ENCODE measurements around the gene FAF2.
"Not testable (repeated sequence)": the region's sequence is repeated elsewhere in the genome, so short reads cannot be mapped to it uniquely, and the experiment has no call there.

The FAF2 gene

DNA sequence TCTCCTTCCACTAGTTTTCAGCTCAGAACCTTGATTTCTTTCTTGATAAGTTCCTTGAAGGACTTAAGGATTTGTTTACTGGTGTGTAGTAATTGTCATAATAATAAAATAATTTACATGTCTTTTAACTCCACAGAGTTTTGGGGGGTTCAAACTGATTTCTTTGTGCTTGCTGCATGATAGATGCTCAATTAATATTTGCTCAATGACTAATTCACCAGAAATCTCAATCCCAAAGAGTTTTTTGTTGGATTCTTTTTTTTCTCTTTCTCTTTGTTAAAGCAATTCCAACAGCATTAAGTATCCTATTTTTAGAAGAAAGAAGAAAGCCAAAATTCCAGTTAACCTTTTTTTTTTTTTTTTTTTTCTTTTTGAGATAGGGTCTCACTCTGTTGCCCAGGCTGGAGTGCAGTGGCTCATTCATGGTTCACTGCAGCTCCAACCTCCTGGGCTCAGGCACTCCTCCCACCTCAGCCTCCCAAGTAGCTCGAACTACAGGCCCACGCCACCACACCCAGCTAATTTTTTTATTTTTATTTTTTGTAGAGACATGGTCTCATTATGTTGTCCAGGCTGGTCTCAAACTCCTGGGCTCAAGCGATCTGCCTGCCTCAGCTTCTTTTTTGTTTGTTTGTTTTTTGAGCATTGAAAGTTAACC, 10.8 kb downstream of the FAF2 start:
- DNase-seq (ENCODE audit: low read depth in 2 of 2): no peak

DNA sequence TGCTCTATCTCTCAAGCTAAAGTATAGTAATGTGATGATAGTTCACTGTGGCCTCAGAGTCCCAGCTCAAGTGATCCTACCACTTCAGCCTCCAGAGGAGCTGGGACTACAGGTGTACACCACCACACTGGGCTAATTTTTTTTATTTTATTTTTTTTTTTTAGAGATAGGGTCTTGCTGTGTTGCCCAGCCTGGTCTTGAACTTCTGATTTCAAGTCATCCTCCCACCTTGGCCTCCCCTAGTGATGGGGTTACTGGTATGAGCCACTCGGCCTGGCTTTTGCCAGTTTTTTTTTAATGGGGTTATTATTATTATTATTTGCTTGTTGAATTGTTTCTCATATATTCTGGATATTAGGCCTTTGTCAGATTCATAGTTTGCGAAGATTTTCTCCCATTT, 13.2 kb downstream of the FAF2 start:
- no peak for DNase-seq (ENCODE audit: low read depth in 2 of 2)

DNA sequence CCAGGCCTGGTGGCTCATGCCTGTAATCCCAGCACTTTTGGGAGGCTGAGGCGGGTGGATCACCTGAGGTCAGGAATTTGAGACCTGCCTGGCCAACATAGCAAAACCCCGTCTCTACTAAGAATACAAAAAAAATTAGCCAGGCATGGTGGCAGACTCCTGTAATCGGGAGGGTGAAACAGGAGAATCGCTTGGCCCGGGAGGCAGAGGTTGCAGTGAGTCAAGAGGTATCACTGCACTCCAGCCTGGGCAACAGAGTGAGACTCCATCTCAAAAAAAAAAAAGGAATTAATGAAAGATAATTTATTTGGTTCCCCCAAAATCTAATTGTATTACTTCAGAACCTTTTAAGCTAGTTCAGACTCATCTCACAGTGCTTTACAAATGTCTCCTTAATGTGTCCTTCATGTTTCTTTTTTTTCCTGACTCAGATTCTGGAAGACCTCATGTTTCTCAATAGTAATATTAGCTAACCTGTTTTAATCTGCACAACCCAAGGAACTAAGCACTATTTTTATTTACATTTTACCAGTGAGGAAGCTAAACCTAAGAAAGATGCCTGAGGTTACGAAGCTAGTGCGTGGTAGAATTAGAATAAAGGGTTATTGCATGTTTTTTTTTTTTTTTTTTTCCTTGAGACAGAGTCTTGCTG, 15.1 kb downstream of the FAF2 start:
- DNase-seq (ENCODE audit: low read depth in 2 of 2): no peak

DNA sequence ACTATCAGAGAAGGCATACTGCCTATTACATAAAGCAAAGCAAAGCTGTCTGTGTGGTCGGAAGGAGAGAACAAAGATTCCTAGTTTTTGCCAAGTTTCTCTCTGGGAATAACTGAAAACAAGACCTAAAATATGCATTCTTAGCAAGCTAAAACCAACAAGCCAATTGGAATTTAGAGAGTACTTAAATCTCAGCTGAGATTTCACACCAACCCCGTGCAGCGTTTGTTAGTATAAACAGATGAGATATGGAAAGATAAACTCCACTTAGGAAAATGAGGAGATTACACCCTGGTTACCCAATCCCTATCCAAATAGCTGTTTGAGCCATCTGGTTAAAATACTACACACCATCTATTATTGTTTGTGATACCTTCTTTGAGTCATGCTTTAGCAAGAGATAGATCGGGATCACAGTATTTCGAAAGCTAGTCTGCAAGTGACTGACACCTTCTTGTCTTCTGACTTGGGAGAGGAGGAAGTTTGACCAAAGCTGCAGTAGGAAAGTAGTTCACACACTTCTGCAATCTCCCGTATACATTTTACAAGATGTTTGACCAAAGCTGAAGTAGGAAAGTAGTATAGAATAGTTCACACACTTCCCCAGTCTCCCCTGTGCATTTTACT, 18.2 kb downstream of the FAF2 start:
- no peak for DNase-seq (ENCODE audit: low read depth in 2 of 2)

DNA sequence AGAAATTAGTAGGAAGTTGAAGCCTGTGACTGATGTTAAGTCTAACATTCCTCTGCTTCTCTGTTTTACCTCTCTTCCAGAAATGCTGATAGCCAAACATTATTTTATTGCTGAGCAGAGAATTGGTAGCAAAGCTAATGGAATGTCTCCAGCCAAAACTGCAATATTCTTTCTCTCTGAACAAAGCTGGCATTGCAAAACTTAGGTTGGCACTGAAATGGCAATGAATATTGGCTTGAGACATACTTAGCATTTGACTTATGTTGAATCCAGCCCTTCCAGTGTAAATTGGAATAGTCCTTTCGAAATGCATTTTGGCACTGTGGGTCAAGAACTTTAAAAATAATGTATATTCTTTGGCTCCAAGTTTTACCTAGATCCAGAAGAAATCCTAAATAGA, 21.1 kb downstream of the FAF2 start:
- DNase-seq (ENCODE audit: low read depth in 2 of 2): no peak

DNA sequence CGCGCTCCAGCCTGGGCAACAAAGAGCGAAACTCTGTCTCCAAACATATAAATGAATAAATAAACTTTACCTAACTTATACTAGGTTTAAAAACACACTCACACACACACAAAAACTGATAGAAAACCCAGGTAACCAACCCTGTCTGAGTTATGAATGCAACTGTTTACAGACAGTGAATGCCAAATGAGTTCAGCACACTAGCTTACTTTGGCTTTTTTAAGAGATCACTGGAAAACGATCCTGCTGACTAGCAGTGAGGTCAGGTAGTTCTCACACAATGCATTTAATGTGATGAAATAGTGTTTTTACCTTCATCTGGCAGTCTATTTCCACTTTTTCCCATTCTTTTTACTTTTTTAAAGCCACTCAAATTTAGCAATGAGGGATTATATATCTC, 22.4 kb downstream of the FAF2 start:
- no peak for DNase-seq (ENCODE audit: low read depth in 2 of 2)

DNA sequence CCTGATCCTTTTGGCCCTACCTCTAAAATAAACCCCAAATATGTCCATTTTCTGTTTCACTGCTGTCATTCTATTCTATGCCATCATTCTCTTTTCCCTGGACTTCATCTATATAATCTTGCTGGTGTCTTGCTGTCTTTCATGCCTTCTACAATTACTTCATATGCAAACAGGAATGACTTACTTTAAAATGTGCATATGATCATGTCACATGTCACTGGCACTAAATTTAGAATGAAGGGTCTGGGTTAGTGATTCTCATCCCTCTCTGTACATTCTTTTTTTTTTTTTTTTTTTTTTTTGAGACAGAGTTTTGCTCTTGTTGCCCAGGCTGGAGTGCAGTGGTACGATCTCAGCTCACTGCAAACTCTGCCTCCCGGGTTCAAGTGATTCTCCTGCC, 22.9 kb downstream of the FAF2 start:
- no peak for DNase-seq (ENCODE audit: low read depth in 2 of 2)

DNA sequence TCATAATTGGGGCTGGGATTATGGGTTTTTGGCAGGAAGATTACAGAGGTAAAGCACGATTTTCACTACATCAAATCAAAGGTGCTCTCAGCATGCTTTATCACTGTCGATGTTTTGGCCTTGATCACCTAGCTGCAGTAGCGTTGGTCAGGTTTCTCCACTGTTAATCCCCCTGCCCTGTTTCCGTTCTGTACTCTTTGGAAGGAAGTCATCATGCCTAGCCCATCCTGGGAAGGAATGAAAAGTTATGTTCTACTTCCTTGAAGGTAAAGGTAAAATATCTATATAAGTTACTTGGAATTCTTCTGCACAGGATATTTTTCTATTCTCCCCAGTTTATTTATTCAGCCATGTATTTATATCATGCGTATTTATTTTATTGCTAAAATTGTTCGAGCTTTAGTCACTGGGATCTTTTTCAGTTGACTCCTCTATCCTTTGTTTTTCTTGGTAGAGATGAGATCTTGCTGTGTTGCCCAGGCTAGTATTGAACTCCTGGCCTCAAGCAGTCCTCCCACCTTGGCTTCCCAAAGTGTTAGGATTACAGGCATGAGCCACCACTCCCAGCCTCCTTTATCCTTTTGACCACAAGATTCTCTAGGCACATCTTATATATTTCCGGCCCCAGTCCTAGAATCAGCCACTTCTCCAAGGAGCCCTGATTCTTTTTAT, 25.3 kb downstream of the FAF2 start:
- no peak for DNase-seq (ENCODE audit: low read depth in 2 of 2)

DNA sequence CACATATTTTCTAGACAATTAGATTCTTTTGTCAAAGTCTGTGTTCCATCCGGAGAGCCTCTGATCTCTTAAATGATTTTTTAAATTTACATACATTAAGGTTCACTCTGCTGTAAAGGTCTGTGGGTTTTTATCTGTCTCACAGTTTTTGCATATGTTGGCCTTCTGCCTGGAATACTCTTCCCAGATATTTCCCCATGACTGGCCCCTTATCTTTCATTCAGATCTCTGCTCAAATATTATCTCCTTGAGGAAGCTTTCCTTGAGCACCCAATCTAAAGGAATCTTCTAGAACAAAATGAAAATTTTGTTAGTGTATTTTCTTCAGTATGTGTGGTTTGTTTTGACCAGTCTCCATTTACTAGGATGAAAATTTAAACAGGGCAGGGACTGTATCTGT, 26.3 kb downstream of the FAF2 start:
- no peak for DNase-seq (ENCODE audit: low read depth in 2 of 2)

DNA sequence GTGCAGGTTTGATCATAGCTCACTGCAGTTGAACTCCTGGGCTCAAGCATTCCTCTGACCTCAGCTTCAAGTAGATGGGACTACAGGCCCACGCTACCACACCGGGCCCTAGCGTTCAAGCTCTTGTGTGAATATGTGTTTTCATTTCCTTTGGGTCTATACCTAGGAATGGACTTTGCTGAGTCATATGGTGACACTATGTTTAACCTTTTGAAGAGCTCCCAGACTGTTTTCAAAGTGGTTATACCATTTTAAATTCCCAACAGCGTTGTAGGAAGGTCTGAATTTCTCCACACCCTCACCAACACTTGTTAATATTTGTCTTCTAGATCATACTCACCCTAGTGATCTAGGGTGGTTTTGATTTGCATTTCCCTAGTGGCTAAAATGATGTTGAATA, 33.5 kb downstream of the FAF2 start:
- no peak for DNase-seq (ENCODE audit: low read depth in 2 of 2)

DNA sequence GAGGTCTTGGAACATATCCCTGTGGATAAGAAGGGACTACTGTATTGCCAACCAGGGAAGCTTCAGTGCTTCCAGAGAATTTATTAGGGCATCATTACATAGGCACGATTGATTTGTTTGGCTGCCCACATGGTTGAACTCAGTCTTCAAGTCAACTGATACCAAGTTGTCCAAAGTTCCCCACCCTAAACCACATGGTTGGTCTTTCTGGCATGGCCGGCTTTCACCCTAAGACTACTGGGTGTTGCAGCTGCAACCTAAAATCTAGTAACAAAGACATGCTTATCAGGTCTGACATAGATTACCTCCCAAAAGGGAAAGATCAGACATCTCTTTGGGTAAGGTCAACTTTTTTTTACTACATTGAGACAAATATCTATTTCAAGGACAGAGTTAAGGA, 37.0 kb downstream of the FAF2 start:
- no peak for DNase-seq (ENCODE audit: low read depth in 2 of 2)

DNA sequence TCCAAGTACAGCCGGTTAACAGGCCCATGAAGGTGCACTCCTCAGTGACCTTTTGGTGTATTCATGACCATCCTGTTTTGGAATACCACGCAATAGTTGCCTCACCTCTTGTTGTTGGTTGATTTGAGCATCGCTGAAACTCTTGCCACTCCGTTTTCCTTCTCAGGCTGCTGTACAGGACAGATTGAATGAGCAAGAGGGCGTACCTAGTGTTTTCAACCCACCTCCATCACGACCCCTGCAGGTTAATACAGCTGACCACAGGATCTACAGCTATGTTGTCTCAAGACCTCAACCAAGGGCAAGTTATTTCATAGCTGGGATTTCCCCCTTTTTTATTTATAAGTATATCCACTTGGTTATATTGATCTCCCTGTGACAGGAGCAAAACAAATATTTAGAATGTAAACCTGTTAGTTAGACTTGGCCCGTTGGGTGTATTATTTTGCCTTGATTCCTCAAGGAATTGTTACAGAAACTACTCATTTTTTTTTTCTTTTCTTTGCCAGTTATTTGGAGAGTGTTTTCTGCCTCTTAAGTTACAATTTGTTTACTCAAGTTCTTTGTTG, 38.1 kb downstream of the FAF2 start:
- no peak for DNase-seq (ENCODE audit: low read depth in 2 of 2)

DNA sequence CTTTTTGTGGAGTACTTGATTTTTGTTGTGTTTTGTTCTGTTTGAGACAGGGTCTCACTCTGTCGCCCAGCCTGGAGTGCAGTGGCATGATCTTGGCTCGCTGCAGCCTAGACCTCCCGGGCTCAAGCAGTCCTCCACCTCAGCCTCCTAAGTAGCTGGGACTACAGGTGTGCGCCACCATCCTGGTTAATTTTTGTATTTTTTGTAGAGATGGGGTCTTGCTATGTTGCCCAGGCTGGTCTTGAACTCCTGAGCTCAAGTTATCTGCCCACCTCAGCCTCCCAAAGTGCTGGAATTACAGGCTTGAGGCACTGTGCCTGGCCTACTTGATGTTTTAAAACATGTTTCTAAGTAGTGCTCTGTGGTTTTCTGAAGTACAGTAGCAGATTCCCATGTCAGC, 39.0 kb downstream of the FAF2 start:
- DNase-seq (ENCODE audit: low read depth in 2 of 2): not testable (repeated sequence)

DNA sequence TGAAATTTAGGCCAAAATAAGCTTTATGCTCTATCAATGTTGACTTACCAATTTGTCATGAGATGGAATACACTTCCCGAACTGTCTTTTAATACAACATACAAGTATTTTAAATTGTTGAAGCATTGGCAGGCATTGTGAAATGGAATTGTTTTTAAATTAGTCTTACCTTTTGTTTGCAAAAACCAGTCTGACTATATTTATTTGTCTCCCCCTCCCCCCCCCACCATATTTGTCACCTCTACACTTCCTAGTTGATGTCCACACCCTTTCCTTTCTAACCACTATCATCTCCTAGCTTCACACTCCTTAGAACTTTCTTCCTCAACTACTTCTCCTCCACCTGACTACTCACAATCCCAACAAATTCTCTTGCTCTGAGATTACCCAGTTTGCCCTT, 40.9 kb downstream of the FAF2 start:
- no peak for DNase-seq (ENCODE audit: low read depth in 2 of 2)

DNA sequence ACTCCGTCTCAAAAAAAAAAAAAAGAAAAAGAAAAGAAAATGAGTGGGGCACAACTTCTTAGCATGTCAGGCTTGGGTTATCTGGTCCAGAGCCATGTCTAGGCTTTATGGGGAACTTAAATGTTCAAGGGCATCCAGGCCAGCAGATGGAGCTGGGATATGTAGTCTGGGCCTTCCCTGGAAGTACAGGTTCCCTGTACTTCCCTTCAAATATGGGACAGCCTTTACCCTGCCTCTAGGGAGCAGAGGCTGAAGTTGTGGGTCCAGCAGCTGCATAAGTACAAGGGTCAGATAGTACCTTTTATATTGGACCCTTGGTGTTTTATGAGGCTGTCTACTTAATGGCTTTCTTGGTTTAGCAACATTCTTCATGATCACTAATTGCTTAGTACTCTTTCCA, 42.1 kb downstream of the FAF2 start:
- DNase-seq (ENCODE audit: low read depth in 2 of 2): no peak

DNA sequence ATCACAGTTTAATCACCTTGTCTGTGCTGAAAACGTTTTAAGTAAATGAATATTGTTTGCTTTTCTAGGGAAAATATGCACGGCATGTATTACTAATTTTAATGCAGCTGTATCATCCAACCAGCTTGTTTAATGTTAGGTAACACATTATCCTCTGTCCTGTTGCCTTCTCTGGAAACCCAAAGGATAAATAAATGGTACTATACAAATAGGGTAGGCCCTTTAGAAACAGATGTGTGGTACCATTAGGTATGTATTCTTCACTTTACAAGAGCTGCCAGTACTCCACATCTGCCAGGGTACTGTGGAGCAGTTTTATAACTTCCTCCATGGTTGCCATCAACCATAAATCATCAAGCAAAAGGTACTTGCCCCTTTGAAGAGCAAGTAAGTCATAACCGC, 42.9 kb downstream of the FAF2 start:
- DNase-seq (ENCODE audit: low read depth in 2 of 2): no peak

DNA sequence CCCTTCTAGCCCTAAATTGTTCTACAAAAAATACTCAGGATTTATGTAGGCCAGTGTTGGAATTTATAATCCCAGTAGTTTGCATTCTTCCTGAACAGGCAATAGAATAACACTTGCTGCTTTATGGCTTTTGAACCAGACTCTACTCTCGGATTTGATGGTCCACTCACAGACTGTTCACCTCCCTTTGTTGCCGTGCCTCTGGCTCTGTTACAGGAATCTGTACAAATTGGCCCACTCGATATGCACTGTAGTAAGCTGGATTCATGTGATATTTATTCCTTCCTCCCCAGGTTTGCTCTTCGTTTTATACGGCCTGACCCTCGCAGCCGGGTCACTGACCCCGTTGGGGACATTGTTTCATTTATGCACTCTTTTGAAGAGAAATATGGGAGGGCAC, 43.7 kb downstream of the FAF2 start:
- DNase-seq (ENCODE audit: low read depth in 2 of 2): no peak

DNA sequence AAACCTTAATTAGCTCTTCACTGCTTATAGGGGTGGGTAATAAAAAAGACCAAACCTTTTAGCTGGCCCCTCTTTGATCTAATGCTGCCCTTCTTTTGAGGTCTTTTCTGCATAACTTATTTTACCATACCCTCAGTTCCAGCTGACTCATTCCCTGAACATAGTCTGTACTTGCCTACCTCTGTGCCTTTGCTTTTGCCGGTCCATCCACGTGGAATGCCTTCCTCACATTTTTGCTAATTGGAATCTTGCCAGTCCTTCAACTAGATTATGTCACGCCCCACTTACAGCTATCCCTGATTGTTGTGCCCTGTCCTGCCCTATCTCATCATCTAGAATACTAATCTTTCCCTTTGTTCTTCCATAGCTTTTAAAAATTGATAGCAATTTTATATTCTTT, 44.2 kb downstream of the FAF2 start:
- DNase-seq (ENCODE audit: low read depth in 2 of 2): no peak

DNA sequence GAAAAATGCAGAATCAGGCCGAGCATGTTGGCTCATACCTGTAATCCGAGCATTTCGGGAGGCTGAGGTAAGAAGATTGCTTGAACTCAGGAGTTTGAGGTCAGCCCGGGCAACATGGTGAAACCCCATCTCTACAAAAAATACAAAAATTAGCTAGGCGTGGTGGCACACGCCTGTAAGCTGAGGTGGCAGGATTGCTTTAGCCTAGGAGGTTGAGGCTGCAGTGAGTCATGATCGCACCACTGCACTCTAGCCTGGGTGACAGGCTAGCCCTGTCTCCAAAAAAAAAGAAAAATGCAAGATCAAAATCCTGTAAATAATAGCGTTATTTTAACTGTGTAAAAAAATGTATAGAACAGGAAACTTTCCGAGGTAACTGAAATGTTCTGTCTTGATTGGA, 49.7 kb downstream of the FAF2 start:
- DNase-seq (ENCODE audit: low read depth in 2 of 2): no peak

DNA sequence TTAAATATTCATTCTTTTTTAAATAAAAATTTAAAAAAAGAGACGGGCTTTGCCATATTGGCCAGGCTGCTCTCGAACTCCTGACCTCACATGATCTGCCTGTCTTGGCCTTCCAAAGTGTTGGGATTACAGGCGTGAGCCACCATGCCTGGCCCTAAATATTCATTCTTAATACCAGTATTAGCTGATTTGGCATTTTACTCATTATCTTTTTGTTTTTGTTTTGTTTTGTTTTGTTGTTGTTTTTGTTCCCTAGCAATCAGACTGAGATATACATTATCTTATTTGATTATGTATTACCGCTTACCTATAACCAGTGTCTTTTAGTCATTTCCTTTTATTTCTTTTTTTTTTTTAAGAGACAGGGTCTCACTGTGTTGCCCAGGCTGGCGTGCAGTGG, 51.1 kb downstream of the FAF2 start:
- no peak for DNase-seq (ENCODE audit: low read depth in 2 of 2)

DNA sequence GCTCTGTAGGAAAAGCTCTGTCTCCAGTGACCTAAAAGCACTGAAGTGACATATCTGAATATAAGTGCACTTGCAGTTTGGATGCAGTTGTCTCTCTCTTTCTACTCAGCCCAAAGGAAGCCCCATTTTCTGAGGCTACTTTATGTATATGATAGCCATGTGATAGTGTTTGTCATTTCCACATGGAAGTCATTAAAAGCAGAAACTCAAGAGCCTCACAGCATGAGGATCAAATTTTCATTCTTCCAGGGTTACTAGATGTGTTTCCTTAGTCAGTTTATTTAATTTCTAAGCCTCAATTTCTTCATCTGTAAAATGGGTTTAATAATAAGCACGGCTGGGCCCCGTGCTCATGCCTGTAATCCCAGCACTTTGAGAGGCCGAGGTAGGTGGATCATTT, 52.3 kb downstream of the FAF2 start:
- DNase-seq (ENCODE audit: low read depth in 2 of 2): no peak

DNA sequence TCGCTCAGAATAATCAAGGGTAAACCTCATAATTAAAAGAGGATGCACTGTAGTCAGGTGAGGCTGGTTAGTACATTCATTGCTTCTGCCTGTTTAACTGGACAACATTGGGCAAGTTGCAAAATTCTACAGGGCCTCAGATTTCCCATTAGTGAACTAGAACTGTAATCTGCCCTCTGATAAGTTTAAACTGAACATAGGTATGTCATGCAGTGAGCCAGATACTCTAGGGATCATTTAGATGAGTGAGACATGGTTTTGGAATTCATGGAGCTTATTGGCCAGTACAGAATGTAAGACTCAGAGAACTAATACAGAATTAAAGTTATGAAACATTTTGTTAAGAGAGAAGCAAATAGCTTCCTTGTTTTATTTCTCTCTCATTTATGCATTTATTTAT, 53.1 kb downstream of the FAF2 start:
- no peak for DNase-seq (ENCODE audit: low read depth in 2 of 2)

DNA sequence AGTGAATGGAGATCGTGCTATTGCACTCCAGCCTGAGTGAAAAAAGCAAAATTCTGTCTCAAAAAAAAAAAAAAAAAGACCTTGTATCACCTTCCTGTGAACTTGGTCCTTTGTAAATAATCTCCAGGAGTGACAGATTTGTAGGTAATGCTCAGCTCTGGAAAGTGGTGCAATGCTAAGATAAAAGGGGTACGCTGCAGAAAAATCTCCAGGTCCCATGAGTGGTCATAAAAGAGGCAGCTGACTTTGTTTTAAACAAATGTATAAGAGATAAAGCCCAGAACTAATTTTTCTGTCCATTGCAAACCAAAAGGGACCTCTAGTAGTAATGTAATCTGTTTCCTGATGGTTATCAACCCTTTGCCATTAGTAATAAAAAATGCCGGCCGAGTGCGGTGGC, 55.3 kb downstream of the FAF2 start:
- no peak for DNase-seq (ENCODE audit: low read depth in 2 of 2)

Measured in stimulated activated CD8-positive, alpha-beta memory T cell treated with anti-CD3 and anti-CD28 coated beads, Interleukin-15, amount 100 ng/mL, for 48 hours (primary cell).